ENCODE data around the gene TMED3. TPM values are rescaled to one million over a fixed set of nuclear protein-coding genes. Genes with fewer than 3 reads are reported as not detected.

TMED3 gene
- total RNA-seq, 8 experiments from 2014 or later = 39.0 to 176 (median 77.1) TPM

DNA sequence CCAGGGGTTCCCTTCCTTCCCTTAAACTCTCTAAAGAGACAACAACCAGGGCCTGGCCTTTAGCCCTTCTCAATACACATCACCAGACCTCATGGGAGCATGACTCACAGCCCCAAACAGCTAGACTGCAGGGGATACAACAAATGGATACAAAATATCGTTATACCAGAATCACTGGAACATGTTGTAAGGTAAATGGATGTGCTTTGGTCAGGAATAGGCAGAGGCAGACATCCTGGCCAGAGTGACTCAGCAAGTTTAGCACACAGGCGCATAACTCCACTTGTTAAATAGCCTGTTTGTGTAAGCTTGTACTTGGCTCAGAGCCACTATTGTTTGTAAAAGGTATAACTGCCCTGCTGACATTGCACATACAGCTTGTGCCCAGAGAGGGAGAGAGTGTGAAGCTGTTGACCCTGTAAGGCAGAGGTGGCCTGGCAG is 18.3 kb downstream of the TMED3 start:
- Histone ChIP-seq H3K27ac (peak overlapping the region in 1 of 2 donors; percentile 12), H3K4me3 (no peak overlapping the region), H3K4me1 (replicated peaks in 1 of 2) (no peaks in the 10 kb centered on the region)
- in situ Hi-C loops (cut with MboI; ENCODE audit: low pct_unique_long_range_greater_than_20kb in 2 of 9, low sequenced_read_pairs in 9 of 9, unreplicated experiment in 9 of 9) = loop anchor here in 3 of 9 experiments (25.0 kb wide), 2 partner anchors 533 to 658 kb away; no protein-coding TSS in a partner anchor
- 60 to 100% (median 87%) methylated on average over 1 to 2 of the region's 2 CpGs; no CpG with 5 or more reads in 4 of the 10 experiments for WGBS, 10 experiments
- ATAC-seq (replicated peaks in 6 of 8) = peak; percentile 67 to 90 (median 80)

DNA sequence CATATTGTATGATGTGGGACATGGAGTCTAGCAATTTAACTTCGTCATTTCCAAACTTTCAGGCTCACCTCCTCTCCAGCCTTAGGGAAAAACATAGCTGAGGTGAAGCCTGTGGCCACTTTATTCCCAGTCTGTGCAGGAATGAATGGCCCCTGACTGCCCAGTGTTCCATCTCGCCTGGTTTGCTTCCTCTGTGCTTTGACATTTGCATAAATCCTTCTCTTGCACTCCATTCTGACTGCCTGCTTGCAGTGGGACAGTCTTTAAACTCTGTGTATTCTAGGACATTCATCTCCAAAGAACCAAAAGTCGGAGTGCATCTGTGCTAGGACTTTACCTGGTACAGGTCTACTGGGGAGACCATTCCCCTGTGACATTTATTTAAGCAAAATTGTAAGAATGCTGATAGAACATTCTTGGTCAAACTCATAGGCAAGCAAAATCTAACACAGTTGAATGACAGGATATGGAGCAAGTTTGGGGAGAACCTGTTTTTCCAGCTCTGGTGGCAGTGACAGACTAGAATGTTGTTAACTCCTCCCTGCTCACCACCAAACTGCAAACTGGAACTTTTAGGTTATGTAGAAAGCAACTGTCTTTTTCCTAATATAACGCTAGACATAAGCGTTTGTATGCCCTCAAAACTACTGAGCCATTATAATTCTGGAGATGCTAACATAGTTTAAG is 22.1 kb downstream of the TMED3 start:
- ATAC-seq (replicated peaks in 6 of 8) = no peak
- Histone ChIP-seq H3K27ac (no peak overlapping the region), H3K4me3 (no peak overlapping the region), H3K4me1 (replicated peaks in 1 of 2) (no peaks in the 10 kb centered on the region)
- 58 to 100% (median 84%) methylated on average over 1 to 5 of the region's 5 CpGs for WGBS, 10 experiments
- in situ Hi-C loops (cut with MboI; ENCODE audit: low pct_unique_long_range_greater_than_20kb in 2 of 9, low sequenced_read_pairs in 9 of 9, unreplicated experiment in 9 of 9) = loop anchor here in 3 of 9 experiments (25.0 kb wide), 2 partner anchors 529 to 654 kb away; no protein-coding TSS in a partner anchor

DNA sequence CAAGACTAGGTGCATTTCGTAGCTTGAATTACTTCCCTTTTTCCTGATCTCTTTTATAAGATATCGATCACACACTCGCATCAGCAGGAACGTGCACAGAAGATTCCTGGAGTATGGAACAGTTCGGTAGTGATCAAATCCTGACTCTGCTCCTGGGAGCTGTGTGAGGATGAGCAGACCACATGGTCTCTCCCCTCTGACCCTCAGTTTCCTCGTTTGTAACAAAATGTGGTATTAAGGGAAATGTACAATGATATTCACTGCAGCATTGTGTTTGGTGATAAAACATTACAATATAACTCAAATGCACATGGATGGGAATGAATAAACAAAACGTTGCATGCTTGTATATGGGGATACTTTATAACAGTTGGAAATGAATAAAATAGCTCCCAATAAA is 26.7 kb downstream of the TMED3 start:
- Histone ChIP-seq H3K27ac (no peak overlapping the region), H3K4me1 (replicated peaks in 1 of 2) (no peaks in the 10 kb centered on the region), H3K4me3 (no peak overlapping the region)
- in situ Hi-C loops (cut with MboI; ENCODE audit: low pct_unique_long_range_greater_than_20kb in 2 of 9, low sequenced_read_pairs in 9 of 9, unreplicated experiment in 9 of 9) = loop anchor here in 3 of 9 experiments (25.0 kb wide), 2 partner anchors 525 to 650 kb away; no protein-coding TSS in a partner anchor
- 60 to 86% (median 74%) methylated on average over 2 to 7 of the region's 7 CpGs for WGBS, 10 experiments
- no peak for ATAC-seq (replicated peaks in 6 of 8)

DNA sequence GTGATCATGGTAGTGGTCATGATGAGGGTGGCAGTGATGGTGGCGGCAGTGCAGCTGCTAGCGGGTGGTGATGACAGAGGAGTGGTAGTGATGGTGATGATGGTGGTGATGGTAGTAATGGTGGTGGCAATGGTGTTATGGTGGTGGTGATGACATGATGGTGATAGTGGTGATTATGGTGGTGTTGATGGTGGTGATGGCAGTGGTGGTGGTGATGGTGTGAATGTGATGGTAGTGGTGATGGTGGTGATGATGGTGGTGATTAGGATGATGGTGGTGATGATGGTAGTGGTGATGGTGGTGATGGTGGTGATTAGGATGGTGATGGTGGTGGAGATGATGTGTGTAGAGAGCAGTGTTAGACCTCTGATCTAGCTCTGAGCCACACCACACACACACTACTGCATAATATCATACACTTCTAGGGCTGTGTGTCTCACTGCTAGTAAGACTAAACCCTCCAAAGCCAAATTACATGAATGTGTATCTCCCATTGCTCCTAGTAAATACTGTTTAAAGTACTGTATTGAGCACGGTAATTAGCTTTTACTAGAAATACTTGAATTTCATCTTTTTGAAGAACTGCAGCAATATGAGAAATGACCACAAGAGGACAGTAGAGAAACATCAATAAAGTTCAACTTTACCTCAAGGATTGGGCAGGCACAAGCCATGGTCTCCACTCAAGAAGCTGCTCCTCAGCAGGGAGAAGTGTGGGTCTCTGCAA is 28.8 kb downstream of the TMED3 start:
- in situ Hi-C loops (cut with MboI; ENCODE audit: low pct_unique_long_range_greater_than_20kb in 2 of 9, low sequenced_read_pairs in 9 of 9, unreplicated experiment in 9 of 9) = loop anchor here in 3 of 9 experiments (10.0 to 25.0 kb wide), 3 partner anchors 265 to 648 kb away; no protein-coding TSS in a partner anchor
- H3K4me3 ChIP-seq = no peak overlapping the region
- 43 to 100% (median 92%) methylated on average over 1 to 3 of the region's 3 CpGs; no CpG with 5 or more reads in 3 of the 10 experiments for WGBS, 10 experiments
- no peak overlapping the region for H3K27ac ChIP-seq
- no peaks in the 10 kb centered on the region for H3K4me1 ChIP-seq (replicated peaks in 1 of 2)
- ATAC-seq (replicated peaks in 6 of 8) = peak in 7 of 8 experiments; percentile 32 to 52 (median 42)

DNA sequence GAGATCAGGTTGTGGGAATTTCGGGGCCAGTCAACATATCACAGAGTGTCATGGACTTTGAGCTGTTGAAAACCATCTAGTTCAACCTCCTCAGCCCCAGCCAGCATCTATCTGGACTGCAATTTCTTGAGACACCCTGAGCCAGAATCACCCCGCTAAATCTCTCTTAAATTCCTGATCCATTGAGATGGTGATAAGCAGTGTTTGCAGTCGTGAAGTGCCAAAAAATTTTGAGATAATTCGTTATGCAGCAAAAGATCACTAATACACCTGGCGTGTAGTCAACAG is 29.3 kb downstream of the TMED3 start:
- 53 to 100% (median 84%) methylated on average over 1 to 5 of the region's 5 CpGs; no CpG with 5 or more reads in 2 of the 10 experiments for WGBS, 10 experiments
- Histone ChIP-seq H3K27ac (no peak overlapping the region), H3K4me3 (no peak overlapping the region), H3K4me1 (replicated peaks in 1 of 2) (no peaks in the 10 kb centered on the region)
- in situ Hi-C loops (cut with MboI; ENCODE audit: low pct_unique_long_range_greater_than_20kb in 2 of 9, low sequenced_read_pairs in 9 of 9, unreplicated experiment in 9 of 9) = loop anchor here in 3 of 9 experiments (10.0 to 25.0 kb wide), 3 partner anchors 265 to 647 kb away; no protein-coding TSS in a partner anchor
- ATAC-seq (replicated peaks in 6 of 8) = no peak

DNA sequence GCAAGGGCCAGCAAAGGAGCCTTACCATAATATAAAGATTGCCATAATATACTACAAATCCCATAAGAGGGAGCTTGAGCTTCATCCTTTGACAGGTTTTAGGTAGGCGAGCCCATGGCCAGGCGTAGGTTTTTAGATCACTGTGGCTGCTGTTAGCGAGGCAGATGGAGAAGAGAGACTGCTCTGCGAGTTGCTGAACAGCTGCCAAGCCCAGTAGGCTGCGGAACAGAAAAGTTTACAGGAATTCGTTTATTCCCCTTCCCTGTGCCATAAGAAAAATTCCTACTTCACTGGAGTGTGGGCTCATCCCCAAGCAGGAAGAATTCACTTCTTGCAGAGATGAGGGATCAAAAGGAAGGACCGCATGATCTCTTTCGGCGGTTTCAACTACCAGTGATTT is 30.5 kb downstream of the TMED3 start:
- in situ Hi-C loops (cut with MboI; ENCODE audit: low pct_unique_long_range_greater_than_20kb in 2 of 9, low sequenced_read_pairs in 9 of 9, unreplicated experiment in 9 of 9) = loop anchor here in 3 of 9 experiments (10.0 to 25.0 kb wide), 3 partner anchors 263 to 646 kb away; no protein-coding TSS in a partner anchor

DNA sequence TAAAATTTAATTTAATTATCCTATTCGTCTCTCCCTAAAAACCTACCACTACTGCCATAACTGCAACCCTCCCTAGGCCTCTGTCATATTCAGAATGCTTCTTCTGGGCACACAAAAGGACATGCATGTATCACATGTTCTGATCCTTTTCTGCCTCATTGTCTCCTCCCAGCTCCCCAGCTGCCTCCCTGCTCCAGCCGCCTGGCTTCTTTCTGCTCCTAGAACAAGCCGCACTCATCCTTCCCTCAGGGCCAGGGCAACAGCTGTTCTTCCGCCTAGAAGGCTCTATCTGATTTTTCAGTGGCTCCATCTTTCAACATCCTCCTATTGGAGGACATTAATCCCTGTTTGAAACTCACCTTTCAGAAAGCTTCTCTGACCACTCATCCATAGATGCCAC is 38.6 kb downstream of the TMED3 start:
- Histone ChIP-seq H3K27ac (no peak overlapping the region), H3K4me3 (no peak overlapping the region), H3K4me1 (replicated peaks in 1 of 2) (no peaks in the 10 kb centered on the region)
- in situ Hi-C loops (cut with MboI; ENCODE audit: low pct_unique_long_range_greater_than_20kb in 2 of 9, low sequenced_read_pairs in 9 of 9, unreplicated experiment in 9 of 9) = loop anchor here in 3 of 9 experiments (10.0 to 25.0 kb wide), 3 partner anchors 255 to 638 kb away; no protein-coding TSS in a partner anchor
- ATAC-seq (replicated peaks in 6 of 8) = peak in 6 of 8 experiments; percentile 61 to 99 (median 89)
- 29 to 96% (median 60%) methylated on average over 1 to 4 of the region's 4 CpGs; no CpG with 5 or more reads in 1 of the 10 experiments for WGBS, 10 experiments

More for the DNA sequence above, 30.5 kb downstream of the TMED3 start:
- Histone ChIP-seq H3K4me3 (no peak overlapping the region), H3K27ac (no peak overlapping the region), H3K4me1 (replicated peaks in 1 of 2) (no peaks in the 10 kb centered on the region)
- WGBS, 10 experiments = 67 to 90% (median 85%) methylated on average over 2 to 7 of the region's 9 CpGs; no CpG with 5 or more reads in 3 of the 10 experiments
- no peak for ATAC-seq (replicated peaks in 6 of 8)

DNA sequence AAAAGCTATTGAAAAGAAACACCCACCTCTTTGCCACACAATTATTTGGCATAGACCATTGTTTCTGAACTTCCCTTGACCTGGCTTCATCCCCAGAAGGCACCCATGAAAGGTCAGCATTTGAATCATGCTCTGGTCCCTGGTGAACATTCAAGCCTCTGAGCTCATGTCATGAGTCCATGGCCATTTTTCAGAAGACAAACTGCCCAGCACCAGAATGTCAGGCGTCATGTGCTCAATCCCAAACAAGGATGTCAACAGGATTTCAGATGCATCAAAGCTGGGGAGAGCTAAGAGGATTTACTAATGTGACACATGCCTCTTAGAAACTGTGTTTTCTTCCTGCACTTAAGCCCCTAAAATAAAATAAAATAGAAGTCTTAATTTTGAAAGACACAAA is 41.3 kb downstream of the TMED3 start:
- ATAC-seq (replicated peaks in 6 of 8) = no peak
- Histone ChIP-seq H3K4me1 (replicated peaks in 1 of 2) (no peaks in the 10 kb centered on the region), H3K4me3 (no peak overlapping the region), H3K27ac (no peak overlapping the region)
- WGBS, 10 experiments = 88 to 100% (median 90%) methylated on average over 1 of the region's 1 CpG; no CpG with 5 or more reads in 5 of the 10 experiments
- in situ Hi-C loops (cut with MboI; ENCODE audit: low pct_unique_long_range_greater_than_20kb in 2 of 9, low sequenced_read_pairs in 9 of 9, unreplicated experiment in 9 of 9) = loop anchor here in 2 of 9 experiments (25.0 kb wide), 2 partner anchors 485 to 635 kb away; no protein-coding TSS in a partner anchor

DNA sequence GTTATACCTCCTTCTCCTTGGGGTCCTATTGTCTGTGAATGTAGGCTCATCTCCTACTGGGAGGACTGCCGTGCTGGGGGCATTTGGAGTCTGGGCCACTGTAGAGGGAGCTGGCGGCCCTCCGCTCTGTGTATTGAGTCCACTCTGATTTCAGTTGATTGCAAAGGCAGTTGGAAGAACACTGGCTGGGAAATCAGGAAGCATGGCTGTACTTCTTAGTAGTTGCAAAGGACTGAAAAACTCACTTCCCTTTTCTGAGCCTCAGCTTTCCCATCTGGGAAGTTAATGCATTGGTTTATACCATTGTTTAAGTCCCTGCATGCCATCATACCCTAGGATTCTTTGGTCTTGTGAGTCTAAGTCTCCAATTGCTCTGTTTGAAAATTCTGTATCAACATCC is 46.7 kb downstream of the TMED3 start:
- WGBS, 10 experiments = 87 to 100% (median 100%) methylated on average over 1 to 3 of the region's 3 CpGs; no CpG with 5 or more reads in 7 of the 10 experiments
- in situ Hi-C loops (cut with MboI; ENCODE audit: low pct_unique_long_range_greater_than_20kb in 2 of 9, low sequenced_read_pairs in 9 of 9, unreplicated experiment in 9 of 9) = loop anchor here in 2 of 9 experiments (25.0 kb wide), 2 partner anchors 480 to 630 kb away; no protein-coding TSS in a partner anchor
- H3K4me1 ChIP-seq (replicated peaks in 1 of 2) = no peaks in the 10 kb centered on the region
- no peak overlapping the region for H3K27ac ChIP-seq
- no peak for ATAC-seq (replicated peaks in 6 of 8)
- no peak overlapping the region for H3K4me3 ChIP-seq

DNA sequence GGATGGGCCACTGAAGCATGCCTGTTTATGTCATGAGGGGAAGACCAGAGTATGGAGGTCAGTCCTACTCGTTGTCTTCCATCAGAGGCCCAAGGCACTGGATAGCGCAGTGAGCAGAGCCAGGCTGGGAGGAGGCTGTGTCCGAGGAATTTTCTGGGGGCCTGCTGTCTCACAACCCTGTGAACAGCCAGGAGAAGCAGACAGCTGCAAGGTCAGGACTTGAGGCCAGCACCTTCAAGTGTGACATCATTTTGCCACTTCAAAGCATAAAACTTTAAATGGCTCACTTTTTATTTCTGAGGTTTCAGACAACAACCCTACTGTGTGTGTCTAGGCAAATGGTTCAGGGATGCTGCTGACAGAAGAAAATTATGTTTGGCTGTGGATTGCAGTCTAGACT is 47.2 kb downstream of the TMED3 start:
- no peak for ATAC-seq (replicated peaks in 6 of 8)
- Histone ChIP-seq H3K27ac (no peak overlapping the region), H3K4me3 (no peak overlapping the region), H3K4me1 (replicated peaks in 1 of 2) (no peaks in the 10 kb centered on the region)
- 80 to 100% (median 86%) methylated on average over 1 to 2 of the region's 3 CpGs; no CpG with 5 or more reads in 7 of the 10 experiments for WGBS, 10 experiments
- in situ Hi-C loops (cut with MboI; ENCODE audit: low pct_unique_long_range_greater_than_20kb in 2 of 9, low sequenced_read_pairs in 9 of 9, unreplicated experiment in 9 of 9) = loop anchor here in 2 of 9 experiments (25.0 kb wide), 2 partner anchors 479 to 629 kb away; no protein-coding TSS in a partner anchor

DNA sequence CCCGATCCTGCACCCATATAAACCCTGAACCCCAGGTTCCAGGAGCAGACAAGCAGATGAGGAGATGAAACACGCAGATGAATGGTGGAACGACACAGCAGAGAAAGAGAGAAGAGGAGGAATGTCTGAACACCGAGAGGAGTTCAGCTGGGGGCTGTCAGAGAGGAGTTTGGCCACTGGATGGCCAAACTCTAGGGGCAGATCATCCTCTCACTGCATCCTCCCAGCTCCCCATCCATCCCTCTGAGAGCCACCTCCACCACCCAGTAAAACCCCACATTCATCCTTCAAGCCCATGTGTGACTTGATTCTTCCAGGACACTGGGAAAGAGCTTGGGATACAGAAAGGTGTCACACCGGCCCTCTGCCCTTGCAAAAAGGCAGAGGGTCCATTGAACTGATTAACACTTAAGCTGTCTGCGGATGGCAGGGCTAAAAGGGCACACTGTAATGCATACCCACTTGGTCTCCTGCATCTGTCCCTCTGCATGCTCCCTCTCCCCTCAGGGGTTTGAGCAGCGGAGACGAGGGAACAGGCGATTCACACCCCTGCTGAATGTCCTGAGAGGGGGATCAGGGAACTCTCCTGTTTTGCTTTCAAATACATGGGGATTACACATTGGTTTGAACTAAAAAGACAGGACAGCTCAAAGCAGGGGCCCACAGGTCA is 53.8 kb downstream of the TMED3 start:
- no peak for ATAC-seq (replicated peaks in 6 of 8)
- in situ Hi-C loops (cut with MboI; ENCODE audit: low pct_unique_long_range_greater_than_20kb in 2 of 9, low sequenced_read_pairs in 9 of 9, unreplicated experiment in 9 of 9) = loop anchor here in 2 of 9 experiments (25.0 kb wide), 2 partner anchors 473 to 623 kb away; no protein-coding TSS in a partner anchor
- Histone ChIP-seq H3K27ac (no peak overlapping the region), H3K4me1 (replicated peaks in 1 of 2) (no peaks in the 10 kb centered on the region), H3K4me3 (no peak overlapping the region)
- WGBS, 10 experiments = 80 to 100% (median 95%) methylated on average over 1 to 4 of the region's 9 CpGs; no CpG with 5 or more reads in 1 of the 10 experiments

DNA sequence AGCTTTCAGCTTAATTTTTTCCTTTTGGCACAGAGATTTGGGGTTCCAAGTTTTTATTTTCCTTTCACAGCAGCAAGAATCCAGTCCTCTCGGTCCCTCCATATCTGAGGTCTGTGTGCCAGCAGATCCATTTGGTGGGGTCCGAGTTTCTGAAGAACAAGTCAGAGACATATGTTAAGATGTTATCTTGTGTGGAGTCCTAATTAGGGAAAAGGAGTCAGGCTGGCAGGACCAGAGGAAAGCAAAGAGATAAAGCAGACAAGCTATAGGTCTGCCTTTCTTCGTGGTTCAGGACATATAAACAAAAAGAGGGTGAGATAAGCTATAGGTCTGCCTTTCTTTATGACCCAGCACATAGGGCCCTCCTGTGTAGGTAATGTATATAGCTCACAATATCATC is 54.9 kb downstream of the TMED3 start:
- WGBS, 10 experiments = 50 to 100% (median 85%) methylated on average over 1 to 3 of the region's 3 CpGs; no CpG with 5 or more reads in 2 of the 10 experiments
- in situ Hi-C loops (cut with MboI; ENCODE audit: low pct_unique_long_range_greater_than_20kb in 2 of 9, low sequenced_read_pairs in 9 of 9, unreplicated experiment in 9 of 9) = loop anchor here in 2 of 9 experiments (25.0 kb wide), 2 partner anchors 472 to 622 kb away; no protein-coding TSS in a partner anchor

More for the DNA sequence above, 54.9 kb downstream of the TMED3 start:
- H3K4me1 ChIP-seq (replicated peaks in 1 of 2) = no peaks in the 10 kb centered on the region
- no peak overlapping the region for H3K4me3 ChIP-seq
- H3K27ac ChIP-seq = no peak overlapping the region
- ATAC-seq (replicated peaks in 6 of 8) = no peak

Data from motor neuron (in vitro differentiated cells).